ENCODE data around the gene TMA16. TPM values are rescaled to one million over a fixed set of nuclear protein-coding genes. Genes with fewer than 3 reads are reported as not detected.

The TMA16 gene
- total and polyA plus RNA-seq, 7 experiments from 2014 or later = 10.1 to 38.7 (median 13.4) TPM

DNA sequence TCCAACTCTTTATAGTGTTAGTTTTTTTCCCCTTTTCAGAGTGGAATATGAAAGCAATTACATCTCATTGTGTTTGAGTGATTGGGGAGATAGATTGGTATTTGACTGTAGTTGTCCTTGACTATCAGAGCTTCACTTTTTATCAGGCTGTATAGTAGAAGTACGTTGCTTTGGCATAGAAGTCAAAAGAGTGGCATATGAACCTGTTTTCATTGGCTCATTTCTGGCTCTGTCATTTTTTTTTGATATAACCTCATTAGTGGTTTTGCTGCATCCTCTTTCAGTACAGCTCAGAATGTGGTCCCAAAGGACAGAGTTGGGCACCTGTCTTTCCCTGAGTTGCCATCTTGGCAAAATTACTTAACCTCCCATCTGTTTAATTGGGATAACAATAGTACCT is 1.4 kb downstream of the TMA16 start:
- H3K27me3 Mint-ChIP-seq = no peaks in the 10 kb centered on the region
- DNase-seq (peak in 5 of 9 donors; percentile 7 to 26 (median 8)), ATAC-seq (no peak)
- peak overlapping the region; percentile 66 to 100 (median 86) for H3K4me3 Mint-ChIP-seq
- H3K36me3 Mint-ChIP-seq = peaks cover 0 to 9% (median 3%) of the 10 kb centered on the region in 5 donors
- ChIA-PET CTCF (interaction anchor here (0.6 to 0.9 kb wide), 2 partner anchors 184 to 410 kb away, joined by 3 to 5 read pairs; no protein-coding TSS in a partner anchor), POLR2A (interaction anchor here (0.7 kb wide), 1 partner anchor 53 kb away, joined by 3 read pairs; no protein-coding TSS in a partner anchor)
- peak overlapping the region; percentile 37 to 97 (median 80) for H3K27ac Mint-ChIP-seq
- intact Hi-C loops (cut with micrococcal nuclease) = loop anchor here (1.0 to 5.0 kb wide), 7 partner anchors 49 to 1616 kb away; partner anchors contain the start of genes NAF1 (in 1 of the 2) and TMEM192 (in 1 of the 2)
- H3K27me3 ChIP-seq (ENCODE audit: control insufficient read depth in 2 of 2, insufficient read depth in 2 of 2, low read length in 2 of 2) = no peaks in the 10 kb centered on the region
- H3K4me1 Mint-ChIP-seq = peaks cover 23 to 51% (median 43%) of the 10 kb centered on the region in 7 donors
- H3K27ac ChIP-seq (ENCODE audit: low read depth, low read length) = no peak overlapping the region
- peaks cover 7% of the 10 kb centered on the region in 2 donors for H3K4me1 ChIP-seq (ENCODE audit: control insufficient read depth in 2 of 2, insufficient read depth in 2 of 2, low read length in 2 of 2)
- no peaks in the 10 kb centered on the region for H3K9me3 ChIP-seq (ENCODE audit: control insufficient read depth in 2 of 3, low read length in 3 of 3)
- peaks cover 0 to 7% (median 0%) of the 10 kb centered on the region in 3 experiments for H3K36me3 ChIP-seq (ENCODE audit: control insufficient read depth in 2 of 3, insufficient read depth in 3 of 3, low read length in 3 of 3)
- peaks cover 0 to 1% (median 0%) of the 10 kb centered on the region in 11 donors for H3K9me3 Mint-ChIP-seq
- H3K4me3 ChIP-seq (ENCODE audit: low read length) = no peak overlapping the region

DNA sequence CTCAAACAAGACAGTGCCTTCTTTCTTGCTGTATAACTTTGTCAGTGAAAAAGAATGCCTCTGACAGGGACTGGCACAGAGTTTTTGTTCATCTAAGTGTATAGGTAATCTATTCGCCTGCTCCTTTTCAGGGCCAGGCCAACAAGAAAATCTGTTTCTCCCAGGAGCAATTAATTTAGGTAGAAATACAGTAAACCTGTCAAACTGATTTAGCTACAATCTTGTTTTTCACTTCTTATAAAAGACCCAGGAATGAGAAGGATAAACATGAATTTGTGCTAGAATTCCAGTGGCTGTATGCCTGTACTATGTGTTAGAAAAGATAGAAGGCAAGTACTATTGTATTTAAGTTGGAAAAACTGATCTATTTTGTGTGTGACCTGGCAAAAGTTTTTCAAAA is 6.1 kb downstream of the TMA16 start:
- no peaks in the 10 kb centered on the region for H3K27me3 Mint-ChIP-seq
- no peak for ATAC-seq
- H3K27me3 ChIP-seq (ENCODE audit: control insufficient read depth in 2 of 2, insufficient read depth in 2 of 2, low read length in 2 of 2) = no peaks in the 10 kb centered on the region
- H3K27ac ChIP-seq (ENCODE audit: low read depth, low read length) = no peak overlapping the region
- H3K27ac Mint-ChIP-seq = no peak overlapping the region
- no peaks in the 10 kb centered on the region for H3K9me3 ChIP-seq (ENCODE audit: control insufficient read depth in 2 of 3, low read length in 3 of 3)
- CTCF ChIA-PET = no interaction called here
- peaks cover 6% of the 10 kb centered on the region in 2 donors for H3K4me1 ChIP-seq (ENCODE audit: control insufficient read depth in 2 of 2, insufficient read depth in 2 of 2, low read length in 2 of 2)
- H3K4me1 Mint-ChIP-seq = peaks cover 32 to 76% (median 61%) of the 10 kb centered on the region in 7 donors
- H3K36me3 Mint-ChIP-seq = peaks cover 0 to 17% (median 0%) of the 10 kb centered on the region in 5 donors
- no peaks in the 10 kb centered on the region for H3K36me3 ChIP-seq (ENCODE audit: control insufficient read depth in 2 of 3, insufficient read depth in 3 of 3, low read length in 3 of 3)
- H3K4me3 Mint-ChIP-seq = no peak overlapping the region
- POLR2A ChIA-PET = no interaction called here
- no peak overlapping the region for H3K4me3 ChIP-seq (ENCODE audit: low read length)
- intact Hi-C loops (cut with micrococcal nuclease) = no loop called here
- no peak for DNase-seq
- peaks cover 0 to 2% (median 0%) of the 10 kb centered on the region in 11 donors for H3K9me3 Mint-ChIP-seq

DNA sequence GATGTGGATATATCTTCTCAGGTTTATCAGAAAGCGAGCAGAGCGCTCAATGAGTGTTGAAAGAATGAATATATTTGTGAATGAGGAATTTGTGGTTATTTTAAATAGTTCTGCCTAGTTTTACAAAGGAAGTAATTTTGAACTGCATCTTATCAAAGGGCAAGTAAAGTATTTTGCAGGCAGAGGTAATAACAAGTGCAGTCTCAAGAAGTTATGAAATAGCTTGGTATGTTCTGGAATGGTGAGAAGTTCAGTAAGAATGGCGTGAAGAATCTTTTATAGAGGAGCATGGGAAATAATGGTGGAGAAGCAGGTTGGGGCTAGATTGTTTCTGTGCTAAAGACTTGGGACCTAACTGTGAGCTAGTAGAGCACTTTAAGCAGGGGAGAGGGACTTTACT is 10.9 kb downstream of the TMA16 start:
- no peaks in the 10 kb centered on the region for H3K27me3 Mint-ChIP-seq
- H3K36me3 ChIP-seq (ENCODE audit: control insufficient read depth in 2 of 3, insufficient read depth in 3 of 3, low read length in 3 of 3) = peaks cover 0 to 21% (median 0%) of the 10 kb centered on the region in 3 experiments
- no peak for DNase-seq
- H3K9me3 Mint-ChIP-seq = peaks cover 0 to 2% (median 0%) of the 10 kb centered on the region in 11 donors
- intact Hi-C loops (cut with micrococcal nuclease) = no loop called here
- H3K4me3 Mint-ChIP-seq = no peak overlapping the region
- no peak overlapping the region for H3K4me3 ChIP-seq (ENCODE audit: low read length)
- no peaks in the 10 kb centered on the region for H3K9me3 ChIP-seq (ENCODE audit: control insufficient read depth in 2 of 3, low read length in 3 of 3)
- H3K27ac Mint-ChIP-seq = peak overlapping the region in 2 of 9 donors; percentile 45 to 50
- ChIA-PET CTCF (interaction anchor here (0.9 kb wide), 1 partner anchor 8 kb away, joined by 3 read pairs; no protein-coding TSS in a partner anchor), POLR2A (no interaction called here)
- H3K4me1 Mint-ChIP-seq = peaks cover 16 to 57% (median 39%) of the 10 kb centered on the region in 7 donors
- ATAC-seq = no peak
- H3K4me1 ChIP-seq (ENCODE audit: control insufficient read depth in 2 of 2, insufficient read depth in 2 of 2, low read length in 2 of 2) = no peaks in the 10 kb centered on the region
- H3K27ac ChIP-seq (ENCODE audit: low read depth, low read length) = no peak overlapping the region
- H3K27me3 ChIP-seq (ENCODE audit: control insufficient read depth in 2 of 2, insufficient read depth in 2 of 2, low read length in 2 of 2) = no peaks in the 10 kb centered on the region
- peaks cover 5 to 20% (median 9%) of the 10 kb centered on the region in 5 donors for H3K36me3 Mint-ChIP-seq

DNA sequence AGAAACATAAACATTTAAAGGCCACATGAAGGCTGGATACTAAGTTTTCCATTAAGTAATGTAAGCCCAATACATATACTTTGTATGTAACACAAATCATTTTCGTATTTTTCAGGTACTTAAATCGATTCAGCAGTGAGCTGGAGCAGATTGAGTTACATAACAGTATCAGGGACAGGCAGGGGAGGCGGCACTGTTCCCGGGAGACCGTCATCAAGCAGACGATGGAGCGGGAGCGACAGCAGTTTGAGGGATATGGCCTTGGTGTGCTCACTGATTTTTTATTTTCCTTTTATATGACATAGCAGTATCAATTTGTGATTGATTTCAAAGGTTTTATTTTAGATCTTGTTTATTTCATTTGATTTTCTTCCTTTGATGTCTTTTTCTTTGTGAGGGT is 20.7 kb downstream of the TMA16 start:
- ATAC-seq = no peak
- ChIA-PET POLR2A (no interaction called here), CTCF (no interaction called here)
- Histone ChIP-seq H3K27me3 (ENCODE audit: control insufficient read depth in 2 of 2, insufficient read depth in 2 of 2, low read length in 2 of 2) (no peaks in the 10 kb centered on the region), H3K4me1 (ENCODE audit: control insufficient read depth in 2 of 2, insufficient read depth in 2 of 2, low read length in 2 of 2) (no peaks in the 10 kb centered on the region), H3K27ac (ENCODE audit: low read depth, low read length) (no peak overlapping the region), H3K4me3 (ENCODE audit: low read length) (no peak overlapping the region), H3K36me3 (ENCODE audit: control insufficient read depth in 2 of 3, insufficient read depth in 3 of 3, low read length in 3 of 3) (peaks cover 0 to 44% (median 4%) of the 10 kb centered on the region in 3 experiments), H3K9me3 (ENCODE audit: control insufficient read depth in 2 of 3, low read length in 3 of 3) (no peaks in the 10 kb centered on the region)
- Mint-ChIP-seq H3K4me1 (peaks cover 0 to 2% (median 0%) of the 10 kb centered on the region in 7 donors), H3K36me3 (peaks cover 7 to 62% (median 29%) of the 10 kb centered on the region in 5 donors), H3K27ac (no peak overlapping the region), H3K4me3 (no peak overlapping the region), H3K9me3 (no peaks in the 10 kb centered on the region), H3K27me3 (no peaks in the 10 kb centered on the region)
- intact Hi-C loops (cut with micrococcal nuclease) = no loop called here
- DNase-seq = no peak

DNA sequence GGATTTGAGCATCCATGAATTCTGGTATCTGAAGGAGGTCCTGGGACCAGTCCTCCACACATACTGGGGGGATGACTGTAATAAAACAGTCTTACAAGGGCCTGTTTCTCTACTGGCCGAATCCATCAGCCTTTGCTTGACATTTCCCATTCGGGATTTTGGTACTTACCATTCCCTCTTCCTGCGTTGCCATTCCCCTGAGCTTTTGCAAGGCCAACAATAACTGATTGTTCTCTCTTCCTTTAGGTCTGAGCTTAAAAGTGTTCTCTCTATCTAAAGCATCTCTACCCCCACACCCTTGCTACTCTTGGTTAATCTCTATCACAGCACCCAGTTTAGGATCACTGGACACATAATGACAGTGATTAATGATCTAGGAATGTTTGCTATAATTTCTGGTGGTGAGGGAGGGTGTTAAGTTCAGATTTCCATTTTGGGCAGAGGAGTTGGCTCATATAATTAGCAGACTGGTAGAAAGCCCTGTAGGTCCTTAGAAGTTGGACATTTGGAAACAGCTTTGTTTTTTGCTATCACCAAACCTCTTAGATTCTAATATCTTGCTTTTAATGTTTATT is 29.4 kb downstream of the TMA16 start:
- no peaks in the 10 kb centered on the region for H3K27me3 ChIP-seq (ENCODE audit: control insufficient read depth in 2 of 2, insufficient read depth in 2 of 2, low read length in 2 of 2)
- H3K27ac ChIP-seq (ENCODE audit: low read depth, low read length) = no peak overlapping the region
- H3K9me3 ChIP-seq (ENCODE audit: control insufficient read depth in 2 of 3, low read length in 3 of 3) = no peaks in the 10 kb centered on the region
- H3K27ac Mint-ChIP-seq = no peak overlapping the region
- peaks cover 15 to 49% (median 28%) of the 10 kb centered on the region in 5 donors for H3K36me3 Mint-ChIP-seq
- ChIA-PET CTCF (no interaction called here), POLR2A (no interaction called here)
- intact Hi-C loops (cut with micrococcal nuclease) = loop anchor here in 1 of 2 donors (2.0 kb wide), 1 partner anchor 13 kb away; no protein-coding TSS in a partner anchor
- no peaks in the 10 kb centered on the region for H3K27me3 Mint-ChIP-seq
- no peaks in the 10 kb centered on the region for H3K4me1 ChIP-seq (ENCODE audit: control insufficient read depth in 2 of 2, insufficient read depth in 2 of 2, low read length in 2 of 2)
- peaks cover 0 to 25% (median 4%) of the 10 kb centered on the region in 3 experiments for H3K36me3 ChIP-seq (ENCODE audit: control insufficient read depth in 2 of 3, insufficient read depth in 3 of 3, low read length in 3 of 3)
- DNase-seq (no peak), ATAC-seq (no peak)
- H3K4me3 Mint-ChIP-seq = no peak overlapping the region
- no peaks in the 10 kb centered on the region for H3K4me1 Mint-ChIP-seq
- no peak overlapping the region for H3K4me3 ChIP-seq (ENCODE audit: low read length)
- no peaks in the 10 kb centered on the region for H3K9me3 Mint-ChIP-seq

DNA sequence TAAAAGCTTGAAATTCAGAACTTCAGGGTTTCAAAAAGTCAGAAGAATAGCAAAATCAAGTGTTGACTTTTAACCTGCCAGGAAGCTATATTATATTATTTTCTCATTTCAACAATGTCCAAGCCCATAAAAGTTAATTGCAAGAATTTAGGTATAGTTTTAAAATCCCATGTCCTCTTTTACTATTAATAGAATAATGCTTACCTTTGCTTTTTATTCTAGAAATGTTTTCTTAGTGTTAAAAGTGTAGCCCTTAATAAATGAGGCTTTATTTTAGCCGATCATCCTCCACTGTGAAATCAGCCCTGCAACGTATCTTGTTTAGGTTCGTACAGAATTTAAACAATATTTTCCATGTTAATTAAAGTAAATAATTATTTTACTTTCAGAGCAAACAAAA is 31.5 kb downstream of the TMA16 start:
- peaks cover 0 to 13% (median 0%) of the 10 kb centered on the region in 3 experiments for H3K36me3 ChIP-seq (ENCODE audit: control insufficient read depth in 2 of 3, insufficient read depth in 3 of 3, low read length in 3 of 3)
- H3K27ac ChIP-seq (ENCODE audit: low read depth, low read length) = no peak overlapping the region
- no peak overlapping the region for H3K4me3 Mint-ChIP-seq
- H3K4me3 ChIP-seq (ENCODE audit: low read length) = no peak overlapping the region
- no peaks in the 10 kb centered on the region for H3K4me1 Mint-ChIP-seq
- DNase-seq (no peak), ATAC-seq (no peak)
- ChIA-PET POLR2A (no interaction called here), CTCF (no interaction called here)
- no peaks in the 10 kb centered on the region for H3K9me3 ChIP-seq (ENCODE audit: control insufficient read depth in 2 of 3, low read length in 3 of 3)
- no peaks in the 10 kb centered on the region for H3K4me1 ChIP-seq (ENCODE audit: control insufficient read depth in 2 of 2, insufficient read depth in 2 of 2, low read length in 2 of 2)
- H3K9me3 Mint-ChIP-seq = no peaks in the 10 kb centered on the region
- H3K27me3 ChIP-seq (ENCODE audit: control insufficient read depth in 2 of 2, insufficient read depth in 2 of 2, low read length in 2 of 2) = no peaks in the 10 kb centered on the region
- H3K36me3 Mint-ChIP-seq = peaks cover 13 to 39% (median 17%) of the 10 kb centered on the region in 5 donors
- H3K27ac Mint-ChIP-seq = no peak overlapping the region
- no peaks in the 10 kb centered on the region for H3K27me3 Mint-ChIP-seq
- intact Hi-C loops (cut with micrococcal nuclease) = no loop called here

DNA sequence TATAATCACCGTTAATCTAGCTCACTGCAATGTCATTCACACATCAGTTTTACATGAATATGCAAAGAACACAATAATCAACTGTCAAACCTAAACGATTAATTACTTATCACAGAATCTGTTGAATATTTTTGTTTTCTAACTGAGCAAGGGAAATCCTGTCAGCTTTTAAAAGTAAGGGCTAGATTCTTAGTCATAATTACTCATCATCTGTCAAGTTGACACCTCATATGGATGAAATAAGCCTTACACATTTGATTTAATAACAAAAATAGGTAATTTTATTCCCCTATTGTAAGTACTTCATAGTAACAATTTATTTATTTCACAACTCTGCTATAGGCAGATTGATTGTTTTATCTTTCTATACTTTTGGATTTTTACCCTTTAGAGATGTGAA is 32.7 kb downstream of the TMA16 start:
- intact Hi-C loops (cut with micrococcal nuclease) = no loop called here
- Histone ChIP-seq H3K9me3 (ENCODE audit: control insufficient read depth in 2 of 3, low read length in 3 of 3) (no peaks in the 10 kb centered on the region), H3K4me3 (ENCODE audit: low read length) (no peak overlapping the region), H3K4me1 (ENCODE audit: control insufficient read depth in 2 of 2, insufficient read depth in 2 of 2, low read length in 2 of 2) (no peaks in the 10 kb centered on the region), H3K36me3 (ENCODE audit: control insufficient read depth in 2 of 3, insufficient read depth in 3 of 3, low read length in 3 of 3) (peaks cover 0 to 10% (median 0%) of the 10 kb centered on the region in 3 experiments), H3K27ac (ENCODE audit: low read depth, low read length) (no peak overlapping the region), H3K27me3 (ENCODE audit: control insufficient read depth in 2 of 2, insufficient read depth in 2 of 2, low read length in 2 of 2) (no peaks in the 10 kb centered on the region)
- Mint-ChIP-seq H3K9me3 (no peaks in the 10 kb centered on the region), H3K27ac (no peak overlapping the region), H3K27me3 (no peaks in the 10 kb centered on the region), H3K4me3 (no peak overlapping the region), H3K4me1 (no peaks in the 10 kb centered on the region), H3K36me3 (peaks cover 8 to 45% (median 22%) of the 10 kb centered on the region in 5 donors)
- no peak for DNase-seq
- CTCF ChIA-PET = no interaction called here
- ATAC-seq = no peak
- POLR2A ChIA-PET = no interaction called here
